ENCODE results near the gene CD22. TPM values are rescaled to one million over a fixed set of nuclear protein-coding genes. Genes with fewer than 3 reads are reported as not detected.

The CD22 gene
- total and polyA plus RNA-seq, 4 donors = 9.4 to 39.4 (median 18.9) TPM

DNA sequence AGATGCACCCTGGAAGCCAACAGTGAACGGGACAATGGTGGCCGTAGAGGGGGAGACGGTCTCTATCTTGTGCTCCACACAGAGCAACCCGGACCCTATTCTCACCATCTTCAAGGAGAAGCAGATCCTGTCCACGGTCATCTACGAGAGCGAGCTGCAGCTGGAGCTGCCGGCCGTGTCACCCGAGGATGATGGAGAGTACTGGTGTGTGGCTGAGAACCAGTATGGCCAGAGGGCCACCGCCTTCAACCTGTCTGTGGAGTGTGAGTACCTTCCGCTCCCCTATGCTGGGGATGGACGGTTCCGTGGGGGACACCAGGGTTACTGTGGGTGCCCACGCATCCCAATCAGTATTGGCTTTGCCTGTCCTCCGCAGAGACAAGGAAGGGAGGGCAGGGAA is 26.5 kb upstream of the CD22 start:
- Histone ChIP-seq H3K27ac (ENCODE audit: low read depth, low read length) (no peak overlapping the region), H3K27me3 (ENCODE audit: control insufficient read depth, insufficient read depth, low read length) (no peaks in the 10 kb centered on the region)
- no peak for DNase-seq (ENCODE audit: low read depth in 4 of 6, low spot score in 6 of 6)

DNA sequence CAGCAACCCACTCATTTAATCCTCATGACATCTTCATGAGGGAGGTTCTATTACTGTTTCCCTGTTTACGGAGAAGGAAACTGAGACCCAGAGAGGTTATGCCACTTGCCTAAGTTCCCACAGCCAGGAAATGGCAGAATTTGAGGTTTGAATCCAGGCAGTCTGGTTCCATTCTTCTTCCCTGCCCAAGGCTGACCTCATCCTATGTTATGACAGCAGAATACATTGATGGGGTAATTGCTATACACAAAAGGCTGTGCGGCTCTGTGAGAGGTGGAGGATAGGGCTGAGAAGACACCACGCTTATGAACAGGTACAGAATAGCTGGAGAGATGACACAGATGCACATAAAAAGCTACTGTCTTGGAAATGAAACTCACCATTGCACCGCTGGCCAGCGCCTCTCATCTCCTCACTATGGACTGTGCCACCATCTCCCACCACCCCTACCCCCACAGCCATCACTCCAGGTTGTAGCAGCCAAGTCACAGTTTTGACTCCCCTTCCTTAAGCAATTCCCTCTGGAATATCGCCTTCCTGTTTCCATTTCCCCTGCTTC is 25.6 kb upstream of the CD22 start:
- H3K4me1 ChIP-seq (ENCODE audit: control insufficient read depth, insufficient read depth, low read length) = peaks cover 2% of the 10 kb centered on the region
- no peak overlapping the region for H3K27ac ChIP-seq (ENCODE audit: low read depth, low read length)
- H3K9me3 ChIP-seq (ENCODE audit: control insufficient read depth, insufficient read depth, low read length) = no peaks in the 10 kb centered on the region
- WGBS (ENCODE audit: insufficient coverage) = 93% methylated on average over 5 of the region's 6 CpGs
- no peaks in the 10 kb centered on the region for H3K27me3 ChIP-seq (ENCODE audit: control insufficient read depth, insufficient read depth, low read length)
- no peak for DNase-seq (ENCODE audit: low read depth in 4 of 6, low spot score in 6 of 6)
- peaks cover 4% of the 10 kb centered on the region for H3K36me3 ChIP-seq (ENCODE audit: control insufficient read depth, insufficient read depth, low read length)
- H3K4me3 ChIP-seq (ENCODE audit: low read depth, low read length) = no peak overlapping the region

More for the DNA sequence above, 26.5 kb upstream of the CD22 start:
- 93% methylated on average over 14 of the region's 16 CpGs for WGBS (ENCODE audit: insufficient coverage)
- no peaks in the 10 kb centered on the region for H3K9me3 ChIP-seq (ENCODE audit: control insufficient read depth, insufficient read depth, low read length)
- H3K36me3 ChIP-seq (ENCODE audit: control insufficient read depth, insufficient read depth, low read length) = peaks cover 12% of the 10 kb centered on the region
- peaks cover 2% of the 10 kb centered on the region for H3K4me1 ChIP-seq (ENCODE audit: control insufficient read depth, insufficient read depth, low read length)
- H3K4me3 ChIP-seq (ENCODE audit: low read depth, low read length) = no peak overlapping the region

DNA sequence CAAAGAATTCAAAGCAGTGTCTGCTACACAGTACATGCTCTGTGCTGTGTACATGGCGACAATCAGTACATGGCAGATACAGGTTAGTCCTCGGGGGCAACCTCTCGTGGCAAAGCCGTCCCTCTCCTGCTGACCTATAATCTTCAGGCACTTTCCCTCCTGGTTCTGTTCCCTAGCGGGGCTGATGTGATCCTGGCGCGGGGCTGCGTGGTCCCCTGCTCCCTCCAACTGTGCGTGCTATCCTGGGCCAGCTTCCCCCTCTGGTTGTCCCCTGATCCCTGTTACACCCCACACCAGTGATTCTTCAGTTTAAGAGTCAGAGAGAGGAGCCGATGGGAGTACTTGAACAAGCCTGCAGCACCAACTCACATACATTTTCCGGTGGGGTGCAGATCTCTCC is 25.0 kb upstream of the CD22 start:
- WGBS (ENCODE audit: insufficient coverage) = 71% methylated on average over 8 of the region's 11 CpGs
- Histone ChIP-seq H3K4me3 (ENCODE audit: low read depth, low read length) (no peak overlapping the region), H3K36me3 (ENCODE audit: control insufficient read depth, insufficient read depth, low read length) (no peaks in the 10 kb centered on the region), H3K4me1 (ENCODE audit: control insufficient read depth, insufficient read depth, low read length) (peaks cover 4% of the 10 kb centered on the region), H3K27ac (ENCODE audit: low read depth, low read length) (no peak overlapping the region), H3K9me3 (ENCODE audit: control insufficient read depth, insufficient read depth, low read length) (no peaks in the 10 kb centered on the region), H3K27me3 (ENCODE audit: control insufficient read depth, insufficient read depth, low read length) (no peaks in the 10 kb centered on the region)
- DNase-seq (ENCODE audit: low read depth in 4 of 6, low spot score in 6 of 6) = no peak

DNA sequence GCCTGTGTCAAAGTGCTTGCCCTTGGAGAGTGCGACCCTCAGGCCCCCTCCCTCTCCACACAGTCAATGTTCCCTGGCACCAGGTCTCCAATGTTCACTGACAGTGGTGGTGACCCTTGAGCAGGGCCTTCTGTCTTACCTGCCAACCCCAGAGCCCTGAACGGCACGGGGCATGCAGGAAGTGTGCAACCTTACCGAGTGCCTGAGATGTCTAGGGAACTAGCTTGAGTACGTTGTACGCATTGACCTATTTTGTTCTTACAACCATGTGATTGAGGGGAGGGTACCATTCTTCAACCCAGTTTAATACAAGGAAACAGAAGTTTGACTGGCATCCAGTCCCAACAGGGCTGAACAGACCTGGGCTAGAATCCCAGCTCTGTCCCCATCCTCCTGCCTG is 23.8 kb upstream of the CD22 start:
- Histone ChIP-seq H3K4me1 (ENCODE audit: control insufficient read depth, insufficient read depth, low read length) (peaks cover 13% of the 10 kb centered on the region), H3K4me3 (ENCODE audit: low read depth, low read length) (no peak overlapping the region), H3K27ac (ENCODE audit: low read depth, low read length) (no peak overlapping the region), H3K27me3 (ENCODE audit: control insufficient read depth, insufficient read depth, low read length) (no peaks in the 10 kb centered on the region), H3K9me3 (ENCODE audit: control insufficient read depth, insufficient read depth, low read length) (no peaks in the 10 kb centered on the region), H3K36me3 (ENCODE audit: control insufficient read depth, insufficient read depth, low read length) (peaks cover 5% of the 10 kb centered on the region)
- WGBS (ENCODE audit: insufficient coverage) = 90% methylated on average over 5 of the region's 6 CpGs
- DNase-seq (ENCODE audit: low read depth in 4 of 6, low spot score in 6 of 6) = no peak

DNA sequence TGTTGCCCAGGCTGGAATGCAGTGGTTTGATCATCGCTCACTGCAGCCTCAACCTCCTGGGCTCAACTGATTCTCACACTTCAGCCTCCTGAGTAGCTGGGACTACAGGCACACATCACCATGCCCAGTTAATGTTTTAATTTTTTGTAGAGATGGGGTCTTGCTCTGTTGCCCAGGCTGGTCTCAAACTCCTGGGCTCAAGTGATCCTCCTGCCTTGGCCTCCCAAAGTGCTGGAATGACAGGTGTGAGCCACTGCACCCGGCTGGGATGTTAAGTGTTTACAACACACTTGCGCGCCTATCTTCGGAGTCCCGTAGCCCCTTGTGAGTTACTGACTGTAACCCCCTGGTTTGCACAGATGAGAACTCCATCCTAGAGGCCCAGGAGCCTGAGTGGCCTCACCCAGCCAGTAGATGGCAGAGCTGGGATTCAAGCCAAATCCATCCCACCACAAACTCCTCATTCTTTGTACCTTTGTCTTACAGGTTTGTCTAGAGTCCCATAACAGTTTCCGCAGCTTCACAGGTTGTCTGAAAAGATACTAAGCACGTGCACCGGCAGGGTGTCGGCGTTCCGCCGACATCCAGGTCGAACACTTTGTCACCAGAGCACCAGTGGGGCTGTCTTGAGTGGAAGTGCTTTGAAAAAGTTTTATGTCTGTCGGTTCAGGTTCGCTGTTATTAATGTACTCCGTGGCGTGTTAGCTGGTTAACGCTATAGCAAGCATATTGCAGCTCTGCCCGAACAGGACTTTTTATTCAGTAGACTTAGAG is 22.3 kb upstream of the CD22 start:
- Histone ChIP-seq H3K27ac (ENCODE audit: low read depth, low read length) (no peak overlapping the region), H3K36me3 (ENCODE audit: control insufficient read depth, insufficient read depth, low read length) (peaks cover 5% of the 10 kb centered on the region), H3K9me3 (ENCODE audit: control insufficient read depth, insufficient read depth, low read length) (no peaks in the 10 kb centered on the region), H3K27me3 (ENCODE audit: control insufficient read depth, insufficient read depth, low read length) (no peaks in the 10 kb centered on the region), H3K4me3 (ENCODE audit: low read depth, low read length) (no peak overlapping the region), H3K4me1 (ENCODE audit: control insufficient read depth, insufficient read depth, low read length) (peaks cover 13% of the 10 kb centered on the region)
- 84% methylated on average over 19 of the region's 20 CpGs for WGBS (ENCODE audit: insufficient coverage)
- DNase-seq (ENCODE audit: low read depth in 4 of 6, low spot score in 6 of 6) = no peak

DNA sequence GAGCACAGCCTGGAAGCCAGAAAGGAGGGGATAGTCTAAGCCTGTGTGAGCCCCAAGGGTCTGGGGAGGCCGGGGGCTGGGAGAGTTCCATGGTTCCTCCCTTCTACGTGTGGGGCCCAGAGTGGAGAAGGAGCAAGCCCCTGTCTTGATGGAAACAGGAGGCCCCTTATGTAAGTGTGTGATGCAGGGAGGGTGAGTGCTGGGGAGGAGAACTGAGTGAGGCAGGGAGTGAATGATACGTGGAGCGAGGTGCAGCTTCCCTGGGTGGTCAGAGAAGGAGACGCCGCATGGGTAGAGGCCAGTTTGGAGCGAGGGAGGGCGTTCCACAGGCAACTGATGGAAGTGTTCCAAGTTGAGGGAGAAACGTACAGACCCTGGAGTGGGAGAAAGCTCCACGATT is 21.1 kb upstream of the CD22 start:
- Histone ChIP-seq H3K4me1 (ENCODE audit: control insufficient read depth, insufficient read depth, low read length) (peaks cover 13% of the 10 kb centered on the region), H3K27me3 (ENCODE audit: control insufficient read depth, insufficient read depth, low read length) (no peaks in the 10 kb centered on the region), H3K9me3 (ENCODE audit: control insufficient read depth, insufficient read depth, low read length) (no peaks in the 10 kb centered on the region), H3K27ac (ENCODE audit: low read depth, low read length) (no peak overlapping the region), H3K4me3 (ENCODE audit: low read depth, low read length) (no peak overlapping the region), H3K36me3 (ENCODE audit: control insufficient read depth, insufficient read depth, low read length) (peaks cover 9% of the 10 kb centered on the region)
- 60% methylated on average over 10 of the region's 10 CpGs for WGBS (ENCODE audit: insufficient coverage)
- DNase-seq (ENCODE audit: low read depth in 4 of 6, low spot score in 6 of 6) = no peak

DNA sequence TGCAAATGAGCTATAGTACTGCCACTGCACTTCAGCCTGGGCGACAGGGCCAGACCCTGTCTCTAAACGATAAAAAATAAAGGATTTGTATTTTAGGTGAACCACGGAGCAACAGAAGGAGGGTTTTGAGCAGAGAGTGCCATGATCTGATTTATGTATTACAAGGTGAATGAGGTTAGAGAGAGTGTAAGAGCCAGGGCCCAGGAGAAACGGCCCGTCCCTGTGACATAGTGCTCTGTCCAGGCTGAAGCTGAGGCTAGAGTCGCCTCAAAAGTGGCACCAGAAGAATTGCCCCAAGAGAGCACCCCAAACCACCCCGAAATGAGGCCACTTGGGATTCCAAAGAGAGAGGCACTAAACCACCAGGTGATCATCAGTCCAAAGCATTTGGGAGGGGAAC is 20.1 kb upstream of the CD22 start:
- H3K4me1 ChIP-seq (ENCODE audit: control insufficient read depth, insufficient read depth, low read length) = peaks cover 13% of the 10 kb centered on the region
- H3K4me3 ChIP-seq (ENCODE audit: low read depth, low read length) = no peak overlapping the region
- no peaks in the 10 kb centered on the region for H3K9me3 ChIP-seq (ENCODE audit: control insufficient read depth, insufficient read depth, low read length)
- 73% methylated on average over 7 of the region's 7 CpGs for WGBS (ENCODE audit: insufficient coverage)
- no peak for DNase-seq (ENCODE audit: low read depth in 4 of 6, low spot score in 6 of 6)
- H3K27me3 ChIP-seq (ENCODE audit: control insufficient read depth, insufficient read depth, low read length) = no peaks in the 10 kb centered on the region
- no peak overlapping the region for H3K27ac ChIP-seq (ENCODE audit: low read depth, low read length)
- peaks cover 9% of the 10 kb centered on the region for H3K36me3 ChIP-seq (ENCODE audit: control insufficient read depth, insufficient read depth, low read length)

DNA sequence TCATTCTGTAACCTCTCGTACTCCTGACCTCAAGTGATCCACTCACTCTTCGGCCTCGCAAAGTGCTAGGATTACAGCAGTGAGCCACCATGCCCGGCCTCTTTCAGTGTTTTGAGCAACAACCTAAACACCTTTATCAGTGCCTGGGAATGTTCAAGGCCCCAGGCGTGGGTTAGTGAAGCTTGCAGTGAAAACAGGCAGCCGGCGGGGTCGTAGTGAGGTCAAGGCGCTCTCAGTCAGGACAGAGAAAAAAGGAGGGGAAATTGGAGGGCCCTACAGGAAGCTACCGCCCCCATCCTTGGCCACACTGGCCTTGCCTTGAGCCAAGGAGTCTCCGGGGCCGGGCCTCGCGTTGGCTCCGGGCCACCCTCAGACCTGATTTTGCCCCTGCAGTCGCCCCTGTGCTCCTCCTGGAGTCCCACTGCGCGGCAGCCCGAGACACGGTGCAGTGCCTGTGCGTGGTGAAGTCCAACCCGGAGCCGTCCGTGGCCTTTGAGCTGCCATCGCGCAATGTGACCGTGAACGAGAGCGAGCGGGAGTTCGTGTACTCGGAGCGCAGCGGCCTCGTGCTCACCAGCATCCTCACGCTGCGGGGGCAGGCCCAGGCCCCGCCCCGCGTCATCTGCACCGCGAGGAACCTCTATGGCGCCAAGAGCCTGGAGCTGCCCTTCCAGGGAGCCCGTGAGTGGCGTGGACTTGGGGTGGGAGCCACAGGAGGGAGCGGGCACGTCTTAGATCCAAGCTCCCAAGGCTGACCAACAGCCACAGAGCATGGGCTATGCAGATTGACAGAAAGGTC is 19.3 kb upstream of the CD22 start:
- 66% methylated on average over 46 of the region's 47 CpGs for WGBS (ENCODE audit: insufficient coverage)
- peak in 1 of 6 donors; percentile 41 for DNase-seq (ENCODE audit: low read depth in 4 of 6, low spot score in 6 of 6)
- Histone ChIP-seq H3K4me1 (ENCODE audit: control insufficient read depth, insufficient read depth, low read length) (peaks cover 13% of the 10 kb centered on the region), H3K36me3 (ENCODE audit: control insufficient read depth, insufficient read depth, low read length) (peaks cover 9% of the 10 kb centered on the region), H3K9me3 (ENCODE audit: control insufficient read depth, insufficient read depth, low read length) (no peaks in the 10 kb centered on the region), H3K27me3 (ENCODE audit: control insufficient read depth, insufficient read depth, low read length) (no peaks in the 10 kb centered on the region), H3K27ac (ENCODE audit: low read depth, low read length) (no peak overlapping the region), H3K4me3 (ENCODE audit: low read depth, low read length) (no peak overlapping the region)

DNA sequence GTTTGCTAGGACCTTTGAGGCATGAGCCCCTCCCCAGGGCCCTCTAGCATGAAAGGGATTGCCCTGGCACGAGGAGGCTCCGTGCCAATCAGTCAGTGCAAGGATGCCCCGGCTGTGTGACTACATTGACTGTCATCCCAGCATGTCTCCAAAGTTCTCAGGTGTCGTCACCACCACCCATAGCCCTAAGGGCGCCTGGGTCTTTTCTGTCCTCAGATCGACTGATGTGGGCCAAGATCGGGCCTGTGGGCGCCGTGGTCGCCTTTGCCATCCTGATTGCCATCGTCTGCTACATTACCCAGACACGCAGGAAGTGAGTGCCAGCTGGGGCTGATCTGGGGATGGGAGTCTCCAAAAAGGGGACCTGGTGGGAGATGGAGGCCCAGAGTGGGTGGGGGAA is 18.7 kb upstream of the CD22 start:
- Histone ChIP-seq H3K9me3 (ENCODE audit: control insufficient read depth, insufficient read depth, low read length) (no peaks in the 10 kb centered on the region), H3K27ac (ENCODE audit: low read depth, low read length) (no peak overlapping the region), H3K4me3 (ENCODE audit: low read depth, low read length) (no peak overlapping the region), H3K4me1 (ENCODE audit: control insufficient read depth, insufficient read depth, low read length) (peaks cover 13% of the 10 kb centered on the region), H3K27me3 (ENCODE audit: control insufficient read depth, insufficient read depth, low read length) (no peaks in the 10 kb centered on the region), H3K36me3 (ENCODE audit: control insufficient read depth, insufficient read depth, low read length) (peaks cover 9% of the 10 kb centered on the region)
- whole genome bisulfite sequencing (ENCODE audit: insufficient coverage) = 93% methylated on average over 5 of the region's 12 CpGs
- DNase-seq (ENCODE audit: low read depth in 4 of 6, low spot score in 6 of 6) = no peak
